Measurements from ENCODE around the gene GAL. TPM values are rescaled to one million over a fixed set of nuclear protein-coding genes. Genes with fewer than 3 reads are reported as not detected.

Gene GAL
- total and polyA plus RNA-seq, 8 donors, result 1.7 to 5.7 (median 3.5) TPM; not detected in 5

DNA sequence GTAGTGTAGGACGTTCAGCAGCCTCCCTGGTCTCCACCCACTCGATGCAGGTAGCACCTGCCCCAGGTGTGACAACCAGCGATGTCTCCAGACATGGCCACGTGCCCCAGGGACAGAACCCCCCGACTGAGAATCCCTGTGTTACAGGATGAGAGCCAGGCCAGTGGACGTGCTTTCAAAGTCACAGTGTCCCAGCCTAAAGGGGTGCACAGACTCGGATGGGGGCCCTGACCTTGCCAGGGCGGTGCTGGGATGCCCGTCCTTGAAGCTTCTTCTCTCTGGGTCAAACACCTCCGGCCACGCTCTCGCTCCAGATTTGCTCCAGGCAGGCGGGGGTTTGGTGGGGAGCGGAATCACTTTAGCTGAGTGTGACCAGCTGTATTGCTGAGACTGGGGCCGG lies 23.3 kb upstream of the GAL start:
- H3K27ac ChIP-seq, result no peak overlapping the region

GRCh38 chr11:68661697-68662603 lies 22.4 kb upstream of the GAL start:
- 71 to 85% (median 74%) methylated on average over 12 to 18 of the region's 18 CpGs for WGBS, 5 donors
- TF ChIP-seq POLR2A (IDR thresholded peaks at IDR 0.05), result no peak
- TF ChIP-seq, protein P1, sequence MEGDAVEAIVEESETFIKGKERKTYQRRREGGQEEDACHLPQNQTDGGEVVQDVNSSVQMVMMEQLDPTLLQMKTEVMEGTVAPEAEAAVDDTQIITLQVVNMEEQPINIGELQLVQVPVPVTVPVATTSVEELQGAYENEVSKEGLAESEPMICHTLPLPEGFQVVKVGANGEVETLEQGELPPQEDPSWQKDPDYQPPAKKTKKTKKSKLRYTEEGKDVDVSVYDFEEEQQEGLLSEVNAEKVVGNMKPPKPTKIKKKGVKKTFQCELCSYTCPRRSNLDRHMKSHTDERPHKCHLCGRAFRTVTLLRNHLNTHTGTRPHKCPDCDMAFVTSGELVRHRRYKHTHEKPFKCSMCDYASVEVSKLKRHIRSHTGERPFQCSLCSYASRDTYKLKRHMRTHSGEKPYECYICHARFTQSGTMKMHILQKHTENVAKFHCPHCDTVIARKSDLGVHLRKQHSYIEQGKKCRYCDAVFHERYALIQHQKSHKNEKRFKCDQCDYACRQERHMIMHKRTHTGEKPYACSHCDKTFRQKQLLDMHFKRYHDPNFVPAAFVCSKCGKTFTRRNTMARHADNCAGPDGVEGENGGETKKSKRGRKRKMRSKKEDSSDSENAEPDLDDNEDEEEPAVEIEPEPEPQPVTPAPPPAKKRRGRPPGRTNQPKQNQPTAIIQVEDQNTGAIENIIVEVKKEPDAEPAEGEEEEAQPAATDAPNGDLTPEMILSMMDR (IDR thresholded peaks at IDR 0.05), result no peak
- TF ChIP-seq POLR2AphosphoS5 (IDR thresholded peaks at IDR 0.05), result no peak
- no peak for TF ChIP-seq EP300 (IDR thresholded peaks at IDR 0.05)
- H3K4me1 ChIP-seq, result peaks cover 0 to 8% (median 3%) of the 10 kb centered on the region in 4 donors
- DNase-seq, result peak in 1 of 2 donors; percentile 32
- no peak overlapping the region for H3K4me3 ChIP-seq
- no peak overlapping the region for H3K27ac ChIP-seq
- no peaks in the 10 kb centered on the region for H3K36me3 ChIP-seq
- H3K27me3 ChIP-seq, result peaks cover 0 to 39% (median 18%) of the 10 kb centered on the region in 3 donors
- no peaks in the 10 kb centered on the region for H3K9me3 ChIP-seq
- intact Hi-C loops (cut with DNase I; ENCODE audit: low total_unique reads), result no loop called here

More for the DNA sequence above, 23.3 kb upstream of the GAL start:
- peaks cover 0 to 38% (median 12%) of the 10 kb centered on the region in 3 donors for H3K27me3 ChIP-seq
- H3K4me3 ChIP-seq, result no peak overlapping the region
- no peaks in the 10 kb centered on the region for H3K36me3 ChIP-seq
- intact Hi-C loops (cut with DNase I; ENCODE audit: low total_unique reads), result no loop called here
- TF ChIP-seq EP300 (IDR thresholded peaks at IDR 0.05) (no peak), POLR2A (IDR thresholded peaks at IDR 0.05) (no peak), POLR2AphosphoS5 (IDR thresholded peaks at IDR 0.05) (no peak)
- TF ChIP-seq, protein P1 (IDR thresholded peaks at IDR 0.05), result no peak
- H3K4me1 ChIP-seq, result peaks cover 0 to 8% (median 3%) of the 10 kb centered on the region in 4 donors
- WGBS, 5 donors, result 74 to 87% (median 86%) methylated on average over 14 to 15 of the region's 15 CpGs
- no peaks in the 10 kb centered on the region for H3K9me3 ChIP-seq
- DNase-seq, result no peak

DNA sequence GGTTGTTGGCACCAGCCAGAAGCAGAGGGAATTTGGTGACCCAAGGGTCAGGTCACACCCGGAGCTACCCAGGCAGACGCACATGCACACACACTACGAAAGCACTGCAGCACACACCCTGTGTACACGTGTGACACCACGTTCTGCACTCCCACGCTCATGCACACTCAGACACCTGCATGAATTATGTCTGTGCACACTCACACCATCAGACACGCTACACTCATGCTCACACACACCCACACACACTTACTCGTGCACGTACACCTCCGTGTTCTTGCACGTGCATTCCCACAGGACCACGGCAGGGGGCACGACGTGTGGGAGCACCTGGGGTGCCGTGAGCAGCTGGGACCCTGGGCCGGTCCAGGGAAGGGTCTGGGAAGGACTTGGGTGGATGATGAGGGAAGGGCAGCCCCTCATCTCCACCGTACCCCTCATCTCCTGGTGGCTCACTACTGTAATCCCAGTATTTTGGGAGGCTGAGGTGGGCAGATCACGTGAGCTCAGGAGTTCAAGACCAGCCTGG lies 20.8 kb upstream of the GAL start:
- peaks cover 0 to 39% (median 18%) of the 10 kb centered on the region in 3 donors for H3K27me3 ChIP-seq
- no peak for TF ChIP-seq POLR2AphosphoS5 (IDR thresholded peaks at IDR 0.05)
- TF ChIP-seq, protein P1 (IDR thresholded peaks at IDR 0.05), result no peak
- TF ChIP-seq POLR2A (IDR thresholded peaks at IDR 0.05), result no peak
- no peak for TF ChIP-seq EP300 (IDR thresholded peaks at IDR 0.05)
- H3K4me1 ChIP-seq, result peaks cover 0 to 8% (median 3%) of the 10 kb centered on the region in 4 donors
- no peak overlapping the region for H3K4me3 ChIP-seq
- H3K9me3 ChIP-seq, result no peaks in the 10 kb centered on the region
- intact Hi-C loops (cut with DNase I; ENCODE audit: low total_unique reads), result no loop called here
- 75 to 86% (median 81%) methylated on average over 18 of the region's 18 CpGs for WGBS, 5 donors
- no peak overlapping the region for H3K27ac ChIP-seq
- DNase-seq, result no peak
- H3K36me3 ChIP-seq, result no peaks in the 10 kb centered on the region

DNA sequence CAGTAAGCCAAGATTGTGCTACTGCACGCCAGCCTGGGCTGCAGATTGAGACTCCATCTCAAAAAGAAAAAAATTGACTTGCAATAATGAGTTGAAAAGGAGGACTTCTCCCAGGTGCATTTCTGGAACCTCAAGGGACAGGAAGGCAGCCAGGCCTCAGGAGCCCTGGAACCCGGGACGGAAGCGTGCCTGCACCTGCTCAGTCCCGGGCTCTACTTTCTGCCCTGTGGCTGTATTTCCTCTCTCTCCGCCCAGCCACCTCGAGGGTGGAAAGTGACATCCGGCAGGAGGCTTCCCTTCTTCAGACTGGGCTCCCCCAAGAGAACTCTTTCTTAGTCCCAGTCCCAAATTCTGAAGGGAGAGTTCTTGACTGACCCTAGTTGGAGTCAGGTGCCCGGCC lies 20.2 kb upstream of the GAL start:
- no peak overlapping the region for H3K27ac ChIP-seq
- intact Hi-C loops (cut with DNase I; ENCODE audit: low total_unique reads), result no loop called here
- H3K36me3 ChIP-seq, result no peaks in the 10 kb centered on the region
- no peaks in the 10 kb centered on the region for H3K9me3 ChIP-seq
- H3K27me3 ChIP-seq, result peaks cover 0 to 39% (median 18%) of the 10 kb centered on the region in 3 donors
- DNase-seq, result no peak
- WGBS, 5 donors, result 77 to 87% (median 85%) methylated on average over 8 to 9 of the region's 9 CpGs
- H3K4me1 ChIP-seq, result peaks cover 0 to 6% (median 2%) of the 10 kb centered on the region in 4 donors
- no peak for TF ChIP-seq EP300 (IDR thresholded peaks at IDR 0.05)
- TF ChIP-seq, protein P1 (IDR thresholded peaks at IDR 0.05), result no peak
- no peak for TF ChIP-seq POLR2AphosphoS5 (IDR thresholded peaks at IDR 0.05)
- no peak for TF ChIP-seq POLR2A (IDR thresholded peaks at IDR 0.05)
- H3K4me3 ChIP-seq, result no peak overlapping the region
